RPMI8226 (cell line): ENCODE results near the gene MANBA.

Source experiments
- DNase-seq: peaks from one replicate; pipeline ENCODE4 v3.0.0-alpha.2; 2015

The MANBA gene

DNA sequence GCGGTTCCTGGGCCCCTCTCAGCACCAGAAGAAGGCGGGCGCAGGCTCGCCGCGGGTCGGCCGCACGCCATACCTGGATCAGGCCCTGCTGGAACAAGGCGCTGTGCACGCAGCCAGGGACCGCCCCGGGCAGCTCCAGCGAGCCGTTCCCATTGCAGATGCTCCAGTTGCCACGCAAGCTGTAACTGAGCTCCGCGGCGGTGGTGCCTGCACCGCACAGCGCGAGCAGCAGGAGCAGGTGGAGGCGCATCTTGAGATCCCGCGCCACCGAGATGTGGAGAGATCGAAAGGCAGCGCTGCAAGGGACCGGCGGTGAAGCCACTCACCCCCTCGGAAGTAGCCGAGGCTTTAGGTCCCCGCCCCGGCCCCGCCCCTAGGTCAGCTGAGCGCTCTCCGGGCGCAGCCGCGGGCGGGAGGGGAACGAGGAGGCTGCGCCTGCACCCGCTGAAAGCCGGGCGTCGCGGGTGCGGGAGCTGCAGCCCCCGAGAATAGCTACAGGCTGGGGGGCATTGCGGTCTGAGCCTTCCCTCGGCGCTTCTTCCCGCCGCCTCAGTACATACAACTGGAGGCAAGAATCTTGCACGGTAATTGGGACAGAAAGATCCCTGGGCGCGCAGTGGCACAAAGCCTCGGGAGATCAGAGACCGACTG is at the start of gene MANBA:
TSS of gene MANBA (minus strand) at position 324 of the 651 bp plus-strand sequence. CDS start at position 250, 74 bp downstream.
- peak; percentile 90 for DNase-seq

DNA sequence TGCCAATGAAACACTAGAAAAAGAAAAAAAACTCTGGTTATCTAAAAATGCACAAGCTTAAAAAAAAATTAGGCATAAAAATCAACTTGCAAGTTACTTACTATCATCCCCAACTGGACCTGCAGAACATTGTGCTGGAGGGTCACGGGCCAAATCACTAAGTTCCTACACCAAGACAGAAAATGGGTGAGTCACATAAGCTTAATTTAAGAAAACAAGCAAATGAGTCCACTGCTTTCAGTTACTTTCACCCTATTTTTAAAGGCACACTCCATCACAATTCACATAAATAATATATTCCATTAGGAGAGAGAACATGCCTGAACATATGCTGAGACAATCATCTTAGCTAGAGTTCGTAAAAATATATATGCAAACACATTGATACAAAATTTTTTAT is 48.9 kb upstream of the MANBA start:
- DNase-seq = no peak

DNA sequence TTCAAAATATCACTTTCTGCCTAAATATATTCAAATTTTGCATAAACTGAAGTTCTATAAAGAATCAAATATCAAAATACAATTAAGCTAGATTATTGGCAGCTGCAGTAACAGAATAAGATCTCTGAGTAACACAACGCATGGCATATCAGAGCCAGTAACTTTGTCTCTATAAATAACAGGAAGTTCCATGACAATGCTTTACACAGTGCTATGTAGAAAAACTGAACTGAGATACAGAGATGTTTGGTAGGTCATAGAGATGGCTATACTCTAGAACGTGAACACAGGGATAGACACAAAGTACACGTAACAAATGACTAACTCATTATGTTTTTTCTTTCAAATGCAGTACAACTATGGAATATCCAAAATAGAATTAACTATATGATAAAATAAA is 48.4 kb upstream of the MANBA start:
- no peak for DNase-seq

- no peak for DNase-seq
Observed at GRCh38 chr4:102808009-102808408, 47.2 kb upstream of the MANBA start.

DNA sequence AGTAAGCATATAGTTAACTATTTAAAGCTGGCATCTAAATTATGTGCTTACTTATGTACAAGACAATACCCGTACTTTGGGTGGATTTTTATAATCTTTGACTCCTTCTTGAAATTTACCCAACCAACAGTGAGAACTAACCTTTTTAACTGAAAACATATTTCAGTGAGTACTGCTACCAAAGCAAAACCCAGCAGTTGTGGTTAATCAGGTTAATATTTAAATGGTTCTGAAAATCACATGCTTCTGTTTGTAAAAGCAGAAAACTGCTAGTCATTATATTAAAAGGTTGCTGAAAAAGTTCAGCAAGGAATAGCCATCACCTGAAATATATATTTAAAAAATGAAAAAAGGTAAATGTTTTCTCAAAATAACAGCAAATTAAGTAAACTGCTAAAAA is 46.6 kb upstream of the MANBA start:
- no peak for DNase-seq

GRCh38 chr4:102799816-102800215 is 39.0 kb upstream of the MANBA start:
- DNase-seq = no peak

- no peak for DNase-seq
Observed at GRCh38 chr4:102794999-102795398, 34.2 kb upstream of the MANBA start.

DNA sequence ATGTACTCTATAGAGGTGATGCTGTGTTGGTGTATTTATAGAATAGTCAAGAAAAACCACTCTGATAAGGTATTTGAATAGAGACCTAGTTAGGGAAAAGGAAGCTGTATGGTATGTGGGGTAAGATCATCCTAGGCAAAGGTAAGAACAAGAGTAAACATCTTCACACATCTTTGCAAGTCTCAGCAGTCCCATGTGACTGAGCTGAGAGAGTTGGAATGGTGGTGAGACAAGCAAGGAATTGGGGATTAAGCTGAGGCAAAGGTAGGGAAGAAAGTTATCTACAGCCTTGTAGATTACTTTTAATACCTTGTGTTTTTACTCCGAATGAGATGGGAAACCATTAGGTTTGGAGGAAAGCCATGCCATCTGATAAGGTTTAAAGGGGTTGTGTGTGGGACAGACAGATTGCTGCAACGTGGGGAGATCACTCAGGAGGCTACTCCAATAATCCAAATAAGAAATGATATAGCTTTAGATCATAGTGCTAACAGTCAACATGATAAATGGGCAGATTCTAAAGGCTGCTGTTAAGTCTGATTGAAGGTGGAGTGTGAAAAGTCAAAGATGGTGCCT is 31.7 kb upstream of the MANBA start:
- DNase-seq = no peak

GRCh38 chr4:102791318-102791835 is 30.6 kb upstream of the MANBA start:
- DNase-seq = no peak

- DNase-seq = peak; percentile 25
Observed at GRCh38 chr4:102789317-102789717, 28.5 kb upstream of the MANBA start.

DNA sequence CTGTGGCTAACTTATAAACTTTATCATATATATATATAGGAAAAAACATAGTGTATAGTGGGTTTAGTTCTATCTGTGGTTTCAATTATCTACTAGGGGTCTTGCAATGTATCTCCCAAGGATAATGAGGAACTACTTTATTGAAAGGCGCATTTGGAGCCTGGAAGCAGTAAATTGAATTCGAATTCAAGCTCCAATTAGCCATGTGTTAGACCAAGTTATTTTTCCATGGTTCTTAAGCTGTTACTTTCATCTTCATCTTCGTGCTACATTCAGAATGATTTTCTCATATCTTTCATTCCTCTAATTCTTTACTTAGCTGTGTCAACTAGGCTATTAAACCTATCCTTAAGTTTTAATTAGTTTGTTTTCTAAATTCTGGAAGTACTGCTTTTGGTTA is 27.2 kb upstream of the MANBA start:
- no peak for DNase-seq

- no peak for DNase-seq
Observed at GRCh38 chr4:102787096-102787881, 26.5 kb upstream of the MANBA start.

DNA sequence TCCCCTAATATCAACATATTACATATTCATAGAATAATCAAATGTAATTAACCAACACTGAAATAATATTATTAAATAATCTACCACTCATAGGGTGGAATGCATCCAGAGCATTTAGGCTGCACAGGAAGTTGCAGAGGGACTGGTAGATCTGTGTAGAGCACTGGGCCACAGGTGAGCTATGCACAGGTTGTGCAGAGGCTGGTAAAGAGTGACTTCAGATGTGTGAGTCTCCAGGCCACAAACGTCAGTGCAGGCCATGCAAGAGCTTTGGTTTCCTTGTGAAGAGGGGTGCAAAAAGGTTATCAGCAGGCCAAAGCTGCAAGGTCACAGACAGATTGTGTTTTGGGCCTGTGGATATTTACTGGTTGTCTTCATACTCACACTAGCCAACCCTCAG is 25.5 kb upstream of the MANBA start:
- no peak for DNase-seq

- DNase-seq = no peak
Observed at GRCh38 chr4:102783006-102783405, 22.2 kb upstream of the MANBA start.

GRCh38 chr4:102781570-102781969 is 20.8 kb upstream of the MANBA start:
- DNase-seq = no peak

GRCh38 chr4:102780476-102781144 is 19.8 kb upstream of the MANBA start:
- DNase-seq = peak; percentile 77

DNA sequence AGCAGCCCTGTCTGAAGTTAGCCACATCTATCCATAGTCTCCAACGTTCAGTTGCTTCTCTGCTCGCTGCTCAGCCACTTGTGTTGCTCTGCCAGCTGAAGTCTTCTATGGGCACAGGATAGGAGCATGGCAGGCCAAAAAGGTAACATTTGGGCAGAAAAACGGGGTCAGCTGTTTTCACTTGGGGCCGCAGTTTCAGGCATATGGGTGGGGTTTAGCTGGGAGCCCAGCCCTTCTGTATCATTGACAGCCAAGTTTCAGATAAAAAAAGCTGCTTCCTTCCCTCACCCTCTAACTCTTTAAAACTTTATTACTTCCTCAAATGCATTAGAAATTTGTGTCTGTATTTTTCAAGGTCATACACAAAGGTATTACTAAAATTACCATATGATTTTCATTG is 18.4 kb upstream of the MANBA start:
- peak; percentile 67 for DNase-seq

- DNase-seq = no peak
Observed at GRCh38 chr4:102778720-102779119, 18.0 kb upstream of the MANBA start.

DNA sequence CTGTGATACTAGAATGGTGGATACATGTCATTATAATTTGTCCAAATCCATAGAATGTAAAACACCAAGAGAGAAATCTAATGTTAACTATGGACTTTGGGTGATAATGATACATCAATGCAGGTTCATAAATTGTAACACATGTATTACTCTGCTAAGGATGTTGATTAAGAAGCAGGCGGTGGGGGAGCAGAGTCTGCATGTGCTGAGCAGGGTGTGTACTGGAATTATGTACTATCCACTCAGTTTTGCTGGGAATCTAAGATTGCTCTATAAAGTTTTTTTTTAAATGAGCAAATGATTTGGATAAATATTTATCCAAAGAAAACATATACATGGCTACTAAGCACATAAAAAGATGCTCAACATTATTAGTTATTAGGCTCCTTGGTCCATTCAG is 15.0 kb upstream of the MANBA start:
- no peak for DNase-seq

GRCh38 chr4:102774254-102774653 is 13.5 kb upstream of the MANBA start:
- DNase-seq = no peak

- DNase-seq = no peak
Observed at GRCh38 chr4:102772738-102773340, 12.1 kb upstream of the MANBA start.

- DNase-seq = no peak
Observed at GRCh38 chr4:102764901-102765300, 4.1 kb upstream of the MANBA start.

DNA sequence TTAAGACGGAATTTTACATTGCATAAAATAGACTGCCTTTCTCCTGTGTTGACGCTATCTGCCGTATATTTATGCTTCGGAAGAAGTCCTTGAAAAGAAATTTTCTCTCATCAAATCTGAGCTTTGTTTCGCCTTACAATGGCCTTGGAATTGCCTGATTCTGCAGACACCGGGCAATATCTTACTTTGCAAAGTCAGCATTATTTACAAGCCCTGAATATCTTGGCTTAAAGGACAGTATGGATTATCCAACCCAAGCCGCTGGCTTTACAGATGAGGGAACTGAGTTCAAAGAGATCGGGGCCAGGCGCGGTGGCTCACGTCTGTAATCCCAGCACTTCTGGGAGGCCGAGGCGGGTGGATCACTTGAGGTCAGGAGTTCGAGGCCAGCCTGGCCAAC is 1.1 kb upstream of the MANBA start:
- no peak for DNase-seq
